Immature natural killer cell (primary cell): ENCODE results near the gene SLC25A13. TPM values are rescaled to one million over a fixed set of nuclear protein-coding genes. Genes with fewer than 3 reads are reported as not detected.

ENCODE experiments used
- DNase-seq, 3 donors: peaks; one replicate each; pipeline ENCODE4 v3.0.0; 2022; ENCODE audit warnings: mixed read lengths in 1 of 3
- H3K27ac Mint-ChIP-seq, 6 donors: one replicate each; pipeline ENCODE4 v1.8.0; 2020; ENCODE audit warnings: mixed read lengths in 6 of 6, mild to moderate bottlenecking in 5 of 6, inconsistent platforms in 4 of 6, moderate library complexity in 3 of 6
- H3K27me3 Mint-ChIP-seq, 3 donors: one replicate each; pipeline ENCODE4 v1.8.0; 2020 to 2021; ENCODE audit warnings: low read depth in 3 of 3, mild to moderate bottlenecking in 3 of 3, mixed read lengths in 3 of 3, moderate library complexity in 3 of 3, inconsistent platforms in 1 of 3
- H3K36me3 Mint-ChIP-seq, 3 donors: one replicate each; pipeline ENCODE4 v1.8.0; 2020; ENCODE audit warnings: mixed read lengths in 3 of 3, inconsistent platforms in 2 of 3, mild to moderate bottlenecking in 2 of 3
- H3K4me1 Mint-ChIP-seq, 2 donors: one replicate each; pipeline ENCODE4 v1.8.0; 2020; ENCODE audit warnings: inconsistent platforms in 2 of 2, mild to moderate bottlenecking in 2 of 2, mixed read lengths in 2 of 2, moderate library complexity in 1 of 2
- H3K4me3 Mint-ChIP-seq, 5 donors: one replicate each; pipeline ENCODE4 v1.8.0; 2020; ENCODE audit warnings: mild to moderate bottlenecking in 5 of 5, mixed read lengths in 5 of 5, inconsistent platforms in 3 of 5, moderate library complexity in 3 of 5
- H3K9me3 Mint-ChIP-seq, 6 donors: one replicate each; pipeline ENCODE4 v1.8.0; 2020; ENCODE audit warnings: mild to moderate bottlenecking in 6 of 6, mixed read lengths in 6 of 6, inconsistent platforms in 4 of 6, moderate library complexity in 3 of 6
- polyA plus RNA-seq, 3 donors: library from polyadenylated mRNA; unstranded; fragments of 300-500 nt; fragmentation: Illumina TruSeq; gene quantifications; one replicate each; pipeline ENCODE4 v1.2.3, GENCODE V29; 2021

The SLC25A13 gene
- polyA plus RNA-seq, 3 donors from 2014 or later, result 4.2 to 9.3 (median 5.3) TPM

DNA sequence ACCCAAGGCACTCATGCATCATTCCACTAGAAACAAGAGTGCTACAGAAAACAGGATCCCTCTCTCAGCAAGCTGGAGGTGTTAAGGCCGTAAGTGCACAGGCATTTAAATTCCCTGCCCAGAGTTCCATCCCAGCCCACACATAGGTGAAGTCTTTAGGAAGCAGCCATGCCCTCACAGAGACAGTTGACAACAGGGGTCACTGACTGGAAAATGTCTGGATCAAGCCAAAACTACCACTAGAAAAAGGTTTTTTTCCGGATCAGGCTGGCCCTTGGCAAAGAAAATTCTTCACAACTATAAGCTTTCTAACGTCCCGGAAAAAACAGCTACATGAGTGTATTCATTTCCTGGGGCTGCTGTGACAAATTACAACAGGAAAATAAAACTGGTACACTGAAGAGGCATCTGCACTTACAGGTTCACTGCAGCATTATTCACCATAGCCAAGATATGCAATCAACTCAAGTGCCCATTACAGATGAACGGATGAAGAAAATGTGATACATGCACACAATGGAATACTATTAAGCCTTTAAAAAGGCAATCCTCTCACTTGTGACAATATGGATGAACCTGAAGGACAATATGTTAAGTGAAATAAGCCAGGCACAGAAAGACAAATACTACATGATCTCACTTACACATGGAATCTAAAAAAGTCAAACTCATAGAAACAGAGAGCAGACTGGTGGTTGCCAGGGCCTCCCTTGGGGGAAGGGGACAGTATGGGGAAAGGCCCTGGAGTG, 52.5 kb downstream of the SLC25A13 start:
- Mint-ChIP-seq H3K4me1 (peaks cover 0 to 2% of the 10 kb centered on the region in 2 donors), H3K9me3 (no peaks in the 10 kb centered on the region), H3K36me3 (peaks cover 13 to 31% (median 26%) of the 10 kb centered on the region in 3 donors), H3K4me3 (no peak overlapping the region), H3K27ac (no peak overlapping the region), H3K27me3 (no peaks in the 10 kb centered on the region)
- DNase-seq, result no peak

DNA sequence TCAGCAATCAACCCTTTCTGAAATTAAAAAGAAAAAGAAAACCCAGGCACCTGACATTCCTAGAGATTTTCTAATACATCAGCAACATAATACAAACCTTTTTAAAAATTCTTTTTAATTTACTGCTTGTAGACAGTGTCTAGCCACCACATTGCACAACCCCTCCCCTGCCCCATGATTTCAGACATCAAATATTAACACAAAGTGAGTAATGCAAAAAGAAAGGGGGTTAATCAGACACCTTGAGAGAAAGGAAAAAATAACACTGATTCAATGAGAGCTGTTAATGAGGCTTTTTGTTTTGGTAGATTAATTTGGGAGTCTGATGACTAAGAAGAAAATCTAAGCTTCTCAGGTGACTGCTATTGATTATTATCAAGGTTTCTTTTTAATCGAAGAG, 55.3 kb downstream of the SLC25A13 start:
- H3K27ac Mint-ChIP-seq, result no peak overlapping the region
- no peak overlapping the region for H3K4me3 Mint-ChIP-seq
- H3K27me3 Mint-ChIP-seq, result peaks cover 0 to 2% (median 0%) of the 10 kb centered on the region in 3 donors
- DNase-seq, result no peak
- H3K4me1 Mint-ChIP-seq, result peaks cover 0 to 2% of the 10 kb centered on the region in 2 donors
- peaks cover 13 to 40% (median 16%) of the 10 kb centered on the region in 3 donors for H3K36me3 Mint-ChIP-seq
- H3K9me3 Mint-ChIP-seq, result no peaks in the 10 kb centered on the region

- H3K27ac Mint-ChIP-seq, result no peak overlapping the region
- peaks cover 0 to 2% (median 0%) of the 10 kb centered on the region in 3 donors for H3K27me3 Mint-ChIP-seq
- no peak for DNase-seq
- no peak overlapping the region for H3K4me3 Mint-ChIP-seq
- H3K4me1 Mint-ChIP-seq, result peaks cover 0 to 2% of the 10 kb centered on the region in 2 donors
- H3K36me3 Mint-ChIP-seq, result peaks cover 12 to 38% (median 16%) of the 10 kb centered on the region in 3 donors
- no peaks in the 10 kb centered on the region for H3K9me3 Mint-ChIP-seq
Measured at GRCh38 chr7:96266015-96266414, 55.9 kb downstream of the SLC25A13 start.

GRCh38 chr7:96253964-96254363, 67.9 kb downstream of the SLC25A13 start:
- Mint-ChIP-seq H3K4me3 (no peak overlapping the region), H3K4me1 (peaks cover 12 to 22% of the 10 kb centered on the region in 2 donors), H3K27me3 (peaks cover 0 to 2% (median 1%) of the 10 kb centered on the region in 3 donors), H3K36me3 (peaks cover 3 to 25% (median 16%) of the 10 kb centered on the region in 3 donors), H3K9me3 (peaks cover 9 to 20% (median 13%) of the 10 kb centered on the region in 6 donors), H3K27ac (no peak overlapping the region)
- no peak for DNase-seq

DNA sequence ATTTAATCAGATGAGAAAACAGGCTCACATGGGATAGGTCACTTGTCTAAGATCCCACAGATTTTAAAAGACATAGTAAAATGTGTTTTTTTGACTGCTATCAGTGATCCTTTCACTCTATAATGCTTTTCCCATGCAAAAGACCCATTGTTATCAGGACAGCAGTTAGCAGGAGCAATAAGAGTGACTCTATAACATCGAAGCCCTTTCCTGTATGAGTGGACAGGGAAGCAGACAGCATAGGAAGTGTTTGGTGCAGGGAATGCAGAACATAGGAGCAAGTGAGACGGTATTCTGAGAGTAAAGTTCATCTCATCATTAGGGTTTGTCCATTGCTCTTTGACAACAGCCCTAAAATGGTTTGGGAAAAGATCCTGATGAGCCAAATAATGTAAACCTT, 68.5 kb downstream of the SLC25A13 start:
- Mint-ChIP-seq H3K27ac (no peak overlapping the region), H3K4me3 (no peak overlapping the region), H3K9me3 (peaks cover 9 to 17% (median 13%) of the 10 kb centered on the region in 6 donors), H3K4me1 (peaks cover 12 to 22% of the 10 kb centered on the region in 2 donors), H3K36me3 (peaks cover 3 to 25% (median 16%) of the 10 kb centered on the region in 3 donors), H3K27me3 (peaks cover 0 to 2% (median 1%) of the 10 kb centered on the region in 3 donors)
- DNase-seq, result no peak

GRCh38 chr7:96250776-96251361, 71.0 kb downstream of the SLC25A13 start:
- Mint-ChIP-seq H3K27me3 (peaks cover 0 to 2% (median 1%) of the 10 kb centered on the region in 3 donors), H3K4me3 (no peak overlapping the region), H3K27ac (peak overlapping the region in 2 of 6 donors; percentile 27 to 41), H3K36me3 (peaks cover 0 to 14% (median 7%) of the 10 kb centered on the region in 3 donors), H3K4me1 (peaks cover 12 to 22% of the 10 kb centered on the region in 2 donors), H3K9me3 (peaks cover 0 to 2% (median under 1%) of the 10 kb centered on the region in 6 donors)
- no peak for DNase-seq

GRCh38 chr7:96248405-96248804, 73.5 kb downstream of the SLC25A13 start:
- no peak overlapping the region for H3K27ac Mint-ChIP-seq
- H3K4me3 Mint-ChIP-seq, result no peak overlapping the region
- no peak for DNase-seq
- peaks cover 10 to 24% of the 10 kb centered on the region in 2 donors for H3K4me1 Mint-ChIP-seq
- H3K9me3 Mint-ChIP-seq, result peaks cover 0 to 2% (median 0%) of the 10 kb centered on the region in 6 donors
- H3K27me3 Mint-ChIP-seq, result peaks cover 0 to 2% (median 1%) of the 10 kb centered on the region in 3 donors
- H3K36me3 Mint-ChIP-seq, result peaks cover 0 to 13% (median 7%) of the 10 kb centered on the region in 3 donors

DNA sequence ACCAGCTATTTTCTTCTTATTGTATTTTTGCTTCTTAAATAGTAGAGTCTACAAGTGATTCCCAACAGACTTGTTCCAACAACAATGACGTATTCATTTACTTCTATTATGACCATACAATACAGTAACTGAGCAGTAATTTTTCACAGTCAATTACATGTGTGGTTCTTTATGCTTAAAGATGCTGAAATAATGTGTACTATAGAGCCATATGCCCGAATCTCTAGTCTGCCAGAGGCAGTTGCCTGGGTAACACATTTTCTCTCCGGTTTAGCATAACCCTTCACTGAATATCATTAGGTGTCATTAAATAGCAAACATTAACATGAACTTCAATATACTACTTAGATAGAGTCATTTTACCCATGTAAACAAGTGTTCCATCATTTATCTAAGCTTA, 75.0 kb downstream of the SLC25A13 start:
- Mint-ChIP-seq H3K4me1 (peaks cover 13 to 32% of the 10 kb centered on the region in 2 donors), H3K27me3 (peaks cover 0 to 2% (median 0%) of the 10 kb centered on the region in 3 donors), H3K36me3 (peaks cover 0 to 13% (median 3%) of the 10 kb centered on the region in 3 donors), H3K9me3 (no peaks in the 10 kb centered on the region), H3K4me3 (no peak overlapping the region), H3K27ac (no peak overlapping the region)
- no peak for DNase-seq

DNA sequence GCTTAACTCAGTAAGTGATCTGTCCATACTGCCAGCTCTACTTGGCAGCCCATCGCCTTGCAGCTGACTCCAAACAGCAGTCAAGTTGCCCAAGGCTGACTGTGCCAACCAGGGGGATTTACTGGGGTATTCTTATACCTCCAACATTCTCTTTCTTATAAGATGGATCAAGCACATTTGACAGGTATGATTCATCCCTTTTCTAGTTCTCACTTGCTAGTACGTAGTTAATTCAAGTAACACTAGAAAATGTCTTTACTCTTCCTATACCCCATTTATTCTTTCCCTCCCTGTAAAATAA, 77.0 kb downstream of the SLC25A13 start:
- peaks cover 0 to 3% (median 0%) of the 10 kb centered on the region in 3 donors for H3K27me3 Mint-ChIP-seq
- H3K27ac Mint-ChIP-seq, result no peak overlapping the region
- peaks cover 8 to 21% of the 10 kb centered on the region in 2 donors for H3K4me1 Mint-ChIP-seq
- H3K36me3 Mint-ChIP-seq, result no peaks in the 10 kb centered on the region
- H3K4me3 Mint-ChIP-seq, result no peak overlapping the region
- no peak for DNase-seq
- no peaks in the 10 kb centered on the region for H3K9me3 Mint-ChIP-seq

GRCh38 chr7:96244244-96244991, 77.5 kb downstream of the SLC25A13 start:
- Mint-ChIP-seq H3K4me1 (peaks cover 8 to 21% of the 10 kb centered on the region in 2 donors), H3K27ac (no peak overlapping the region), H3K9me3 (no peaks in the 10 kb centered on the region), H3K27me3 (peaks cover 0 to 3% (median 0%) of the 10 kb centered on the region in 3 donors), H3K4me3 (no peak overlapping the region), H3K36me3 (no peaks in the 10 kb centered on the region)
- no peak for DNase-seq

DNA sequence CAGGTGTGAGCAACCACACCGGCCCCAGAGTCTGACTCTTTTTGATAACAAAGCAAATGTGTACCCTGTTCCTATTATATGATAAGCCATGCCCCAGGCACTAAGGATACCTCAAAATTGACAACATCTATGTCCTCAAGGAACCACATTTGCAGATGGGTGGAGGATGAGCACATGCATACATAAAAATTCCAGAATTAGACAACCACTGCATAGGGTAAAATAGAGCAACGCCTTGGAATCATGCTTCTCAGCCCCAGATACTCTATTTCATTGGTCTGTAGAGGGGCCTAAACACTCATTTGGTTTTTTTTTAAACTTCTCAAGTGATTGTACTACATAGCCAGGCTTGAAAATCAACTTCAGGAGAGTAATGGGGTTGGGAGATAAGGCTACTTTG, 78.7 kb downstream of the SLC25A13 start:
- Mint-ChIP-seq H3K27ac (no peak overlapping the region), H3K4me3 (no peak overlapping the region), H3K27me3 (peaks cover 0 to 3% (median 0%) of the 10 kb centered on the region in 3 donors), H3K4me1 (peaks cover 8 to 21% of the 10 kb centered on the region in 2 donors), H3K36me3 (no peaks in the 10 kb centered on the region), H3K9me3 (no peaks in the 10 kb centered on the region)
- DNase-seq, result no peak

GRCh38 chr7:96241855-96242254, 80.0 kb downstream of the SLC25A13 start:
- Mint-ChIP-seq H3K27ac (peak overlapping the region in 1 of 6 donors; percentile 7), H3K4me3 (no peak overlapping the region), H3K9me3 (no peaks in the 10 kb centered on the region), H3K36me3 (peaks cover 0 to 4% (median 0%) of the 10 kb centered on the region in 3 donors), H3K27me3 (peaks cover 0 to 3% (median 3%) of the 10 kb centered on the region in 3 donors), H3K4me1 (peaks cover 8 to 21% of the 10 kb centered on the region in 2 donors)
- no peak for DNase-seq

DNA sequence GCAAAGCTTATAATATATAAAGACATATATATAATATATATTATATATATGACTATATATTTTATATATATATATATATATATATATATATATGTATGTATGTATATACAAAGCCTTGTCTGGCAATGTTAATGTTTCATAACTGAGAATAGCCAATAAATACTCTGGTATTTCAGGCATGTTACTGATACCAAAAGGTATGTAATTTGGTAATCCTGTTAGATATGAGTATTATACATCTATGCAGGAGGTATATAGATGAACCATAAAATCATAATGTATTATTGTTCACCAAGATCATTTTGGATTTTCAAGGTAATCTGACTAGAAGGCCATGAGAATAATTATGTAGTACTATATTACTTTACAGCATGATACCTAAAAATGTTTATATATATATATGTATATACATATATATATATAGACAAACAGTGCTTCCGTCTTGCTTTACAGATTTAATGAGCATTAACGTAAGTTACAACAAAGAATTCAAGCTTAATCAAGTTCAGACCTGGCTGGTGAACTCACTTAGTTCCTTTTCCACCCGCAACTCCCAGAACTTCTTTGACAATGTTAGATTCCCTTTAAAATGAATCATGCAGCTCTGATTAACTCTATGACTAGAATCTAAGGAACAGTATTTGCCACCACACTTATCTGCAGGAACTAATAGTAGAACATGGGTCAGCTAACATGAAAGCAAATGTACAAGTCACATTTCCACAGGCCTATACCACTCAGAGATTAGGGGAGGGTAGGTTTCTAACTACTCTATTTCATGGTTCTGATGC, 82.7 kb downstream of the SLC25A13 start:
- H3K27me3 Mint-ChIP-seq, result peaks cover 0 to 4% (median 3%) of the 10 kb centered on the region in 3 donors
- no peak overlapping the region for H3K4me3 Mint-ChIP-seq
- peaks cover 8 to 21% of the 10 kb centered on the region in 2 donors for H3K4me1 Mint-ChIP-seq
- no peak for DNase-seq
- no peaks in the 10 kb centered on the region for H3K9me3 Mint-ChIP-seq
- peaks cover 0 to 6% (median 0%) of the 10 kb centered on the region in 3 donors for H3K36me3 Mint-ChIP-seq
- no peak overlapping the region for H3K27ac Mint-ChIP-seq
